IPS DF 6.9 (cell line): Measurements from ENCODE around the gene PSMD8.
"Not testable (repeated sequence)": the region's sequence is repeated elsewhere in the genome, so short reads cannot be mapped to it uniquely, and the experiment has no call there.

Experiments used
- DNase-seq: peaks from one replicate; pipeline ENCODE4 v3.0.0-alpha.2; 2013; ENCODE audit warnings: low read depth, low spot score
- H3K27ac ChIP-seq: one replicate; pipeline ENCODE4 v1.5.1; 2013; ENCODE audit warnings: low read length, control low read depth
- H3K27me3 ChIP-seq: 2 replicates; pipeline ENCODE4 v1.6.1; 2013; ENCODE audit warnings: mild to moderate bottlenecking, low read length; ENCODE audit not compliant: control insufficient read depth, insufficient read depth
- H3K36me3 ChIP-seq: 2 replicates; pipeline ENCODE4 v1.6.1; 2013; ENCODE audit warnings: low read length; ENCODE audit not compliant: control insufficient read depth, insufficient read depth
- H3K4me1 ChIP-seq: 2 replicates; pipeline ENCODE4 v1.6.1; 2013; ENCODE audit warnings: low read length; ENCODE audit not compliant: control insufficient read depth, insufficient read depth
- H3K4me3 ChIP-seq: 2 replicates; pipeline ENCODE4 v1.5.1; 2013; ENCODE audit warnings: mild to moderate bottlenecking, low read length
- H3K9me3 ChIP-seq: 2 replicates; pipeline ENCODE4 v1.6.1; 2013; ENCODE audit warnings: low read length, inconsistent platforms; ENCODE audit not compliant: control insufficient read depth, insufficient read depth
- WGBS: extraction: QIAGEN DNeasy Blood & Tissue Kit; methylation state at CpG from one replicate; pipeline ENCODE4 v1.1.7; 2013; ENCODE audit warnings: mixed read lengths, missing lambda C conversion rate; ENCODE audit not compliant: insufficient read length, insufficient coverage; 5-methylcytosine and 5-hydroxymethylcytosine counted together

PSMD8 gene

GRCh38 chr19:38374332-38375097, at the start of gene PSMD8:
PSMD8 (plus strand) TSS chr19:38374571; CDS start chr19:38374602, 31 bp downstream.
- Histone ChIP-seq H3K27me3 (no peaks in the 10 kb centered on the region), H3K4me3 (peak within 1 kb of the TSS; percentile 84), H3K27ac (no peak within 1 kb of the TSS), H3K36me3 (peaks cover 5% of the 10 kb centered on the region; the same call in 1 of the 2 replicates), H3K9me3 (no peaks in the 10 kb centered on the region), H3K4me1 (0 out of 2 replicates have a peak, but pooled peaks cover 4% of the 10 kb centered on the region)
- peak; percentile 100 for DNase-seq
- WGBS = no CpG with 5 or more reads among the region's 65 CpGs

- H3K27me3 ChIP-seq = no peaks in the 10 kb centered on the region
- no peak for DNase-seq
- no peak overlapping the region for H3K4me3 ChIP-seq
- no peak overlapping the region for H3K27ac ChIP-seq
- no CpG with 5 or more reads among the region's 22 CpGs for WGBS
- no peaks in the 10 kb centered on the region for H3K4me1 ChIP-seq
- H3K9me3 ChIP-seq = no peaks in the 10 kb centered on the region
- H3K36me3 ChIP-seq = peaks cover 13% of the 10 kb centered on the region; the same call in 1 of the 2 replicates
These were observed 47.8 kb upstream of the PSMD8 start for GRCh38 chr19:38326591-38326990.

- no peak overlapping the region for H3K27ac ChIP-seq
- no peaks in the 10 kb centered on the region for H3K27me3 ChIP-seq
- no peak overlapping the region for H3K4me3 ChIP-seq
- H3K36me3 ChIP-seq = peaks cover 13% of the 10 kb centered on the region; the same call in 1 of the 2 replicates
- H3K9me3 ChIP-seq = no peaks in the 10 kb centered on the region
- H3K4me1 ChIP-seq = no peaks in the 10 kb centered on the region
- no CpG with 5 or more reads among the region's 7 CpGs for WGBS
- no peak for DNase-seq
These were observed 44.7 kb upstream of the PSMD8 start for GRCh38 chr19:38329651-38330050.

- Histone ChIP-seq H3K9me3 (no peaks in the 10 kb centered on the region), H3K4me1 (no peaks in the 10 kb centered on the region), H3K27me3 (no peaks in the 10 kb centered on the region), H3K4me3 (no peak overlapping the region), H3K27ac (no peak overlapping the region), H3K36me3 (peaks cover 11% of the 10 kb centered on the region; the same call in 1 of the 2 replicates)
- WGBS = no CpG with 5 or more reads among the region's 1 CpG
- DNase-seq = no peak
These were observed 42.6 kb upstream of the PSMD8 start for GRCh38 chr19:38331728-38332127.

- no peak overlapping the region for H3K27ac ChIP-seq
- H3K27me3 ChIP-seq = no peaks in the 10 kb centered on the region
- H3K36me3 ChIP-seq = no peaks in the 10 kb centered on the region
- no CpG with 5 or more reads among the region's 9 CpGs for WGBS
- H3K4me3 ChIP-seq = no peak overlapping the region
- H3K4me1 ChIP-seq = no peaks in the 10 kb centered on the region
- no peaks in the 10 kb centered on the region for H3K9me3 ChIP-seq
- no peak for DNase-seq
These were observed 41.1 kb upstream of the PSMD8 start for GRCh38 chr19:38333245-38333644.

GRCh38 chr19:38335949-38336637, 38.3 kb upstream of the PSMD8 start:
- Histone ChIP-seq H3K27me3 (no peaks in the 10 kb centered on the region), H3K36me3 (no peaks in the 10 kb centered on the region), H3K4me1 (no peaks in the 10 kb centered on the region), H3K9me3 (no peaks in the 10 kb centered on the region), H3K4me3 (peak overlapping the region; percentile 67; the same call in 1 of the 2 replicates), H3K27ac (no peak overlapping the region)
- peak; percentile 74 for DNase-seq
- no CpG with 5 or more reads among the region's 52 CpGs for WGBS

- no CpG with 5 or more reads among the region's 41 CpGs for WGBS
- Histone ChIP-seq H3K9me3 (no peaks in the 10 kb centered on the region), H3K4me3 (peak overlapping the region; percentile 67; the same call in 1 of the 2 replicates), H3K4me1 (no peaks in the 10 kb centered on the region), H3K27ac (no peak overlapping the region), H3K27me3 (no peaks in the 10 kb centered on the region), H3K36me3 (no peaks in the 10 kb centered on the region)
- DNase-seq = peak; percentile 84
These were observed 37.6 kb upstream of the PSMD8 start for GRCh38 chr19:38336638-38337359.

GRCh38 chr19:38337360-38337653, 37.1 kb upstream of the PSMD8 start:
- Histone ChIP-seq H3K36me3 (no peaks in the 10 kb centered on the region), H3K4me1 (no peaks in the 10 kb centered on the region), H3K9me3 (no peaks in the 10 kb centered on the region), H3K4me3 (peak overlapping the region; percentile 47; the same call in 1 of the 2 replicates), H3K27ac (no peak overlapping the region), H3K27me3 (no peaks in the 10 kb centered on the region)
- no peak for DNase-seq
- WGBS = no CpG with 5 or more reads among the region's 10 CpGs

- H3K27ac ChIP-seq, H3K27me3 ChIP-seq, H3K36me3 ChIP-seq, H3K4me1 ChIP-seq, H3K4me3 ChIP-seq, DNase-seq, H3K9me3 ChIP-seq: not testable (repeated sequence)
- no CpG with 5 or more reads among the region's 4 CpGs for WGBS
These were observed 35.4 kb upstream of the PSMD8 start for GRCh38 chr19:38339011-38339410.

GRCh38 chr19:38340927-38341326, 33.4 kb upstream of the PSMD8 start:
- Histone ChIP-seq H3K4me3 (no peak overlapping the region), H3K36me3 (no peaks in the 10 kb centered on the region), H3K9me3 (no peaks in the 10 kb centered on the region), H3K27ac (no peak overlapping the region), H3K27me3 (no peaks in the 10 kb centered on the region), H3K4me1 (no peaks in the 10 kb centered on the region)
- no CpG with 5 or more reads among the region's 2 CpGs for WGBS
- DNase-seq = no peak
